Stimulated activated CD4-positive, alpha-beta T cell treated with anti-CD3 and anti-CD28 coated beads, Interleukin-4, amount 100 ng/mL, for 48 hours (primary cell): ENCODE results near the gene MAS1L.

Experiments
- DNase-seq, 2 donors: peaks; one replicate each; pipeline ENCODE4 v3.0.0-alpha.2; 2020; ENCODE audit warnings: low read depth in 2 of 2

MAS1L gene

GRCh38 chr6:29510202-29510601 lies 22.4 kb upstream of the MAS1L start:
- DNase-seq, result no peak

- DNase-seq, result no peak
Observed at GRCh38 chr6:29509711-29510110, 22.0 kb upstream of the MAS1L start.

- DNase-seq, result no peak
Observed at GRCh38 chr6:29509239-29509638, 21.5 kb upstream of the MAS1L start.

- no peak for DNase-seq
Observed at GRCh38 chr6:29507319-29507718, 19.6 kb upstream of the MAS1L start.

GRCh38 chr6:29506446-29507067 lies 18.8 kb upstream of the MAS1L start:
- no peak for DNase-seq

GRCh38 chr6:29505808-29506207 lies 18.1 kb upstream of the MAS1L start:
- DNase-seq, result no peak

GRCh38 chr6:29504961-29505360 lies 17.2 kb upstream of the MAS1L start:
- DNase-seq, result no peak

GRCh38 chr6:29502597-29502996 lies 14.8 kb upstream of the MAS1L start:
- DNase-seq, result no peak

- no peak for DNase-seq
Observed at GRCh38 chr6:29502181-29502580, 14.4 kb upstream of the MAS1L start.

GRCh38 chr6:29501106-29501505 lies 13.3 kb upstream of the MAS1L start:
- no peak for DNase-seq

- no peak for DNase-seq
Observed at GRCh38 chr6:29500594-29500993, 12.8 kb upstream of the MAS1L start.

- DNase-seq, result no peak
Observed at GRCh38 chr6:29499704-29500103, 11.9 kb upstream of the MAS1L start.

- DNase-seq, result no peak
Observed at GRCh38 chr6:29496961-29497360, 9.2 kb upstream of the MAS1L start.

GRCh38 chr6:29495571-29495970 lies 7.8 kb upstream of the MAS1L start:
- no peak for DNase-seq

- DNase-seq, result no peak
Observed at GRCh38 chr6:29494131-29494530, 6.4 kb upstream of the MAS1L start.

- DNase-seq, result no peak
Observed at GRCh38 chr6:29493261-29493660, 5.5 kb upstream of the MAS1L start.

GRCh38 chr6:29491574-29491973 lies 3.8 kb upstream of the MAS1L start:
- DNase-seq, result no peak

- no peak for DNase-seq
Observed at GRCh38 chr6:29490552-29490951, 2.8 kb upstream of the MAS1L start.

GRCh38 chr6:29490055-29490454 lies 2.3 kb upstream of the MAS1L start:
- no peak for DNase-seq

GRCh38 chr6:29489286-29489685 lies 1.5 kb upstream of the MAS1L start:
- DNase-seq, result no peak

- DNase-seq, result no peak
Observed at GRCh38 chr6:29488874-29489273, 1.1 kb upstream of the MAS1L start.

- no peak for DNase-seq
Observed at GRCh38 chr6:29487131-29487530, 625 bp downstream of the MAS1L start.

- no peak for DNase-seq
Observed at GRCh38 chr6:29486577-29486976, 1.2 kb downstream of the MAS1L start.

GRCh38 chr6:29483735-29484134 lies 4.0 kb downstream of the MAS1L start:
- no peak for DNase-seq
